H1 (cell line): Measurements from ENCODE around the gene TMEM108. TPM values are rescaled to one million over a fixed set of nuclear protein-coding genes. Genes with fewer than 3 reads are reported as not detected.

Experiments used
- CTCF ChIA-PET: fragments of 300-600 bp; sonication (Branson Sonifier 250); formaldehyde crosslinking; loops from one replicate; lab custom pipeline; 2021; ENCODE audit not compliant: partially characterized antibody; lab: Charles Lee
- POLR2A ChIA-PET: fragments of 300-600 bp; sonication (Branson Sonifier 250); formaldehyde crosslinking; loops from one replicate; lab custom pipeline; 2021; ENCODE audit warnings: inconsistent platforms; ENCODE audit not compliant: partially characterized antibody; lab: Charles Lee
- DNase-seq, 2 experiments: peaks; one replicate each; pipeline versions ENCODE4 v3.0.0 to v3.0.0-alpha.2; 2010 to 2022; ENCODE audit warnings: low spot score in 2 of 2, low read depth in 1 of 2, mixed read lengths in 1 of 2
- FAIRE-seq: peaks from 2 replicates; lab custom pipeline; 2011; peaks lifted over from hg19 to GRCh38; lab: Jason Lieb, UNC
- H2AFZ ChIP-seq: 2 replicates; pipeline ENCODE4 v1.8.1; 2012; ENCODE audit warnings: low read length, inconsistent platforms
- H2AK5ac ChIP-seq: 2 replicates; pipeline ENCODE4 v1.6.1; 2013; ENCODE audit warnings: low read depth, low read length
- H2BK120ac ChIP-seq: replicated peaks from 2 replicates; pipeline ENCODE3; 2013; ENCODE audit warnings: low read depth, low read length, inconsistent platforms
- H2BK12ac ChIP-seq: 2 replicates; pipeline ENCODE4 v1.6.1; 2013; ENCODE audit warnings: low read depth, low read length
- H2BK15ac ChIP-seq: 2 replicates; pipeline ENCODE4 v1.6.1; 2013; ENCODE audit warnings: low read length
- H2BK20ac ChIP-seq: 2 replicates; pipeline ENCODE4 v1.6.1; 2013; ENCODE audit warnings: low read length
- H2BK5ac ChIP-seq: 2 replicates; pipeline ENCODE4 v1.6.1; 2013; ENCODE audit warnings: low read depth, low read length
- H3K14ac ChIP-seq: 2 replicates; pipeline ENCODE4 v1.6.1; 2013; ENCODE audit warnings: inconsistent platforms; ENCODE audit not compliant: insufficient read length
- H3K18ac ChIP-seq: 2 replicates; pipeline ENCODE4 v1.6.1; 2013; ENCODE audit warnings: low read length; ENCODE audit errors: extremely low read depth
- H3K23ac ChIP-seq: 2 replicates; pipeline ENCODE4 v1.6.1; 2013; ENCODE audit warnings: inconsistent platforms; ENCODE audit not compliant: insufficient read length
- H3K23me2 ChIP-seq: 2 replicates; pipeline ENCODE4 v1.6.1; 2013; ENCODE audit warnings: low read depth, low read length
- H3K27ac ChIP-seq: 2 replicates; pipeline ENCODE4 v1.6.1; 2011; ENCODE audit warnings: low read depth, low read length, inconsistent platforms
- H3K27me3 ChIP-seq, 4 experiments: replicated peaks in 1 of 4; 1 replicate in 1 of 4; 2 replicates in 3 of 4; pipeline versions ENCODE4 v1.6.1 to v1.8.1; 2011 to 2013; ENCODE audit warnings: low read length in 3 of 4, mild to moderate bottlenecking in 3 of 4, inconsistent platforms in 2 of 4, mixed read lengths in 2 of 4, moderate library complexity in 1 of 4; ENCODE audit not compliant: control insufficient read depth in 3 of 4, insufficient read depth in 3 of 4; ENCODE audit errors: extremely low read depth in 1 of 4
- H3K36me3 ChIP-seq, 4 experiments: 2 replicates each; pipeline versions ENCODE4 v1.6.1 to v1.8.1; 2011 to 2013; ENCODE audit warnings: mild to moderate bottlenecking in 4 of 4, low read length in 3 of 4, moderate library complexity in 2 of 4, control low read depth in 1 of 4, inconsistent platforms in 1 of 4; ENCODE audit not compliant: insufficient read depth in 4 of 4, control insufficient read depth in 2 of 4
- H3K4ac ChIP-seq: replicated peaks from 2 replicates; pipeline ENCODE3; 2013; ENCODE audit warnings: low read length, low read depth, mixed read lengths, inconsistent platforms; ENCODE audit not compliant: insufficient read length
- H3K4me1 ChIP-seq, 4 experiments: replicated peaks in 1 of 4; 1 replicate in 1 of 4; 2 replicates in 3 of 4; pipeline versions ENCODE4 v1.6.1 to v1.8.1; 2011 to 2013; ENCODE audit warnings: low read length in 3 of 4, inconsistent platforms in 2 of 4, mixed read lengths in 1 of 4; ENCODE audit not compliant: insufficient read depth in 4 of 4, control insufficient read depth in 3 of 4
- H3K4me2 ChIP-seq, 2 experiments: 2 replicates each; pipeline versions ENCODE4 v1.6.1 to v1.8.1; 2011 to 2013; ENCODE audit warnings: low read depth in 2 of 2, low read length in 2 of 2, control low read depth in 1 of 2, inconsistent platforms in 1 of 2, mild to moderate bottlenecking in 1 of 2; ENCODE audit not compliant: insufficient read depth in 1 of 2
- H3K4me3 ChIP-seq, 4 experiments: fragments of 200-600, 300-600 bp in 1 of 4; sonication (generic), shearing (Covaris generic), sonication (Bioruptor Twin) in 1 of 4; 2 replicates each; pipeline versions ENCODE4 v1.5.1 to v1.8.1; 2011 to 2016; ENCODE audit warnings: low read length in 4 of 4, low read depth in 3 of 4, control low read depth in 2 of 4, inconsistent platforms in 2 of 4, mild to moderate bottlenecking in 2 of 4, mixed read lengths in 1 of 4, moderate library complexity in 1 of 4; ENCODE audit not compliant: insufficient read depth in 2 of 4; ENCODE audit errors: extremely low read depth in 1 of 4
- H3K56ac ChIP-seq: replicated peaks from 2 replicates; pipeline ENCODE3; 2013; ENCODE audit warnings: low read depth, mild to moderate bottlenecking, mixed read lengths, low read length, inconsistent platforms; ENCODE audit not compliant: insufficient read length
- H3K79me1 ChIP-seq: 2 replicates; pipeline ENCODE4 v1.6.1; 2013; ENCODE audit warnings: low read depth, low read length, control low read depth
- H3K79me2 ChIP-seq, 2 experiments: 2 replicates each; pipeline versions ENCODE4 v1.6.1 to v1.8.1; 2012 to 2013; ENCODE audit warnings: low read length in 2 of 2, mild to moderate bottlenecking in 2 of 2, inconsistent platforms in 1 of 2; ENCODE audit not compliant: insufficient read depth in 2 of 2, control insufficient read depth in 1 of 2
- H3K9ac ChIP-seq, 4 experiments: replicated peaks in 1 of 4; 1 replicate in 1 of 4; 2 replicates in 3 of 4; pipeline versions ENCODE4 v1.6.1 to v1.8.1; 2011 to 2013; ENCODE audit warnings: low read depth in 3 of 4, low read length in 3 of 4, control low read depth in 2 of 4, mild to moderate bottlenecking in 2 of 4, moderate library complexity in 2 of 4, inconsistent platforms in 1 of 4; ENCODE audit errors: extremely low read depth in 1 of 4
- H3K9me3 ChIP-seq, 2 experiments: 2 replicates each; pipeline versions ENCODE4 v1.6.1 to v1.8.1; 2012 to 2013; ENCODE audit warnings: mild to moderate bottlenecking in 2 of 2, moderate library complexity in 2 of 2, control low read depth in 1 of 2, inconsistent platforms in 1 of 2, low read depth in 1 of 2, low read length in 1 of 2, mixed read lengths in 1 of 2; ENCODE audit not compliant: insufficient read depth in 2 of 2
- H4K20me1 ChIP-seq, 2 experiments: replicated peaks in 1 of 2; 2 replicates each; pipeline versions ENCODE3 to v1.8.1; 2011 to 2013; ENCODE audit warnings: inconsistent platforms in 2 of 2, low read length in 2 of 2, mild to moderate bottlenecking in 1 of 2; ENCODE audit not compliant: insufficient read depth in 2 of 2, control insufficient read depth in 1 of 2
- H4K5ac ChIP-seq: 2 replicates; pipeline ENCODE4 v1.6.1; 2013; ENCODE audit warnings: low read length, low read depth, mixed read lengths, inconsistent platforms; ENCODE audit not compliant: insufficient read length
- H4K8ac ChIP-seq: 2 replicates; pipeline ENCODE4 v1.8.0; 2013; ENCODE audit warnings: mild to moderate bottlenecking, moderate library complexity, low read length, inconsistent platforms; ENCODE audit not compliant: insufficient read depth; ENCODE audit errors: extremely low read depth
- H4K91ac ChIP-seq: replicated peaks from 2 replicates; pipeline ENCODE3; 2013; ENCODE audit warnings: low read length, mixed read lengths, inconsistent platforms; ENCODE audit not compliant: insufficient read length
- CHD1 ChIP-seq: IDR thresholded peaks from 2 replicates; pipeline ENCODE4 v1.6.1; 2012; ENCODE audit warnings: low read depth, low read length, improper control_type of control experiment
- CREB1 ChIP-seq: IDR thresholded peaks from 2 replicates; pipeline ENCODE4 v1.6.1; 2012; ENCODE audit warnings: inconsistent platforms
- GABPA ChIP-seq: IDR thresholded peaks from 2 replicates; pipeline ENCODE4 v1.6.1; 2011; ENCODE audit warnings: mild to moderate bottlenecking, low read length, moderate library complexity, borderline replicate concordance; ENCODE audit not compliant: insufficient read depth
- PHF8 ChIP-seq: fragments of 200-600 bp; sonication (generic); conservative IDR thresholded peaks from 2 replicates; pipeline ENCODE4 v1.7.1; 2012; ENCODE audit warnings: low read depth, mild to moderate bottlenecking, inconsistent platforms, low read length, moderate library complexity
- WGBS, 2 experiments: shearing (Covaris generic) in 1 of 2; methylation state at CpG; one replicate each; pipeline versions ENCODE4 v1.1.6 to v1.1.7; 2013 to 2015; ENCODE audit warnings: low lambda C conversion rate in 2 of 2, mixed read lengths in 2 of 2, inconsistent platforms in 1 of 2, low coverage in 1 of 2, missing lambda C conversion rate in 1 of 2; ENCODE audit not compliant: insufficient replicate concordance in 2 of 2, insufficient coverage in 1 of 2, insufficient read length in 1 of 2; ENCODE audit errors: extremely low coverage in 1 of 2, missing lambda C conversion rate in 1 of 2; 5-methylcytosine and 5-hydroxymethylcytosine counted together
- polyA plus RNA-seq, 7 experiments: library from polyadenylated mRNA; depleted of rRNA in 3 of 7; stranded (reverse) in 5 of 7; unstranded in 2 of 7; fragments of >200 nt in 5 of 7; fragments of 200-250 nt in 2 of 7; gene quantifications; 1 replicate in 5 of 7; 2 replicates in 1 of 7; 4 replicates in 1 of 7; pipeline versions ENCODE4 v1.2.1 to v1.2.3, GENCODE V29; 2011 to 2013; ENCODE audit warnings: missing spikeins in 2 of 7, mixed read lengths in 2 of 7
- total RNA-seq: library from RNA; stranded (reverse); fragmentation: NEBNext Ultra II Directional; extraction: Animal tissue kit (Norgen Biotek cat#: 25700); gene quantifications from 2 replicates; pipeline ENCODE4 v1.2.1, GENCODE V29; 2021

The TMEM108 gene
- total and polyA plus RNA-seq, 2 of the 8 experiments (the other 6 are each of a cell fraction or from before 2014, with no cell fraction given) = 14.3 to 16.2 TPM

- Histone ChIP-seq H3K36me3 (no peaks in the 10 kb centered on the region), H4K8ac (no peak overlapping the region), H3K14ac (no peak overlapping the region), H3K27ac (no peak overlapping the region), H3K4me3 (no peak overlapping the region), H3K9ac (no peak overlapping the region), H3K18ac (no peak overlapping the region), H3K79me1 (no peaks in the 10 kb centered on the region; the same call in 1 of the 2 replicates), H3K4ac (no peak overlapping the region), H3K4me1 (no peaks in the 10 kb centered on the region; a peak in 1 of 7 replicates), H3K56ac (no peak overlapping the region), H3K23me2 (no peaks in the 10 kb centered on the region), H4K20me1 (no peaks in the 10 kb centered on the region), H4K5ac (no peak overlapping the region), H2AK5ac (no peak overlapping the region), H4K91ac (no peak overlapping the region), H2BK15ac (no peak overlapping the region), H2AFZ (no peak overlapping the region), H3K23ac (no peak overlapping the region), H3K27me3 (no peaks in the 10 kb centered on the region)
- no peak for DNase-seq
- no peak for FAIRE-seq
- POLR2A ChIA-PET = no interaction called here
- TF ChIP-seq CHD1 (no peak), GABPA (no peak), PHF8 (no peak), CREB1 (no peak)
- TF ChIP-seq, all 59 proteins: peak for 0
- no peak overlapping the region for H2BK12ac ChIP-seq
- 91% methylated on average over 4 of the region's 4 CpGs; no CpG with 5 or more reads in 1 of the 2 experiments for WGBS, 2 experiments
- no peaks in the 10 kb centered on the region for H3K9me3 ChIP-seq
- no peaks in the 10 kb centered on the region for H3K79me2 ChIP-seq
- no peak overlapping the region for H2BK120ac ChIP-seq
- no peak overlapping the region for H2BK20ac ChIP-seq
- no peak overlapping the region for H2BK5ac ChIP-seq
- no peak overlapping the region for H3K4me2 ChIP-seq
- CTCF ChIA-PET = interaction anchor here (0.8 to 1.2 kb wide), 2 partner anchors 15 to 159 kb away, joined by 3 read pairs; no protein-coding TSS in a partner anchor
Measured at GRCh38 chr3:133125171-133125570, 87.0 kb downstream of the TMEM108 start.
